HepG2 (cell line): ENCODE data around the gene CMTM4. TPM values are rescaled to one million over a fixed set of nuclear protein-coding genes. Genes with fewer than 3 reads are reported as not detected.

Experiments
- ASH2L ChIP-seq: fragments of 300-600, 200-600 bp; sonication (generic); IDR thresholded peaks from 2 replicates; pipeline ENCODE4 v1.7.0; 2017; ENCODE audit warnings: low read depth, mild to moderate bottlenecking, moderate library complexity, mixed read lengths, low read length; ENCODE audit not compliant: insufficient read length
- FOXA1 ChIP-seq, 2 experiments: fragments of 450-650 bp in 1 of 2; sonication (generic) in 1 of 2; formaldehyde crosslinking in 1 of 2; IDR thresholded peaks; 2 replicates each; pipeline versions ENCODE4 v1.4.0 to v1.6.1; 2016 to 2020; ENCODE audit warnings: missing genetic modification reagents in 1 of 2
- HDAC2 ChIP-seq: sonication (generic); formaldehyde crosslinking; IDR thresholded peaks from 2 replicates; pipeline ENCODE4 v1.4.0; 2020; ENCODE audit warnings: missing genetic modification reagents
- HNRNPH1 ChIP-seq: fragments of 200-400 bp; formaldehyde crosslinking; optimal IDR thresholded peaks from 2 replicates; pipeline ENCODE3; 2017; ENCODE audit warnings: mild to moderate bottlenecking, low read depth, low read length
- JARID2 ChIP-seq: sonication (generic); formaldehyde crosslinking; IDR thresholded peaks from 2 replicates; pipeline ENCODE4 v1.8.1; 2023; ENCODE audit warnings: missing genetic modification reagents, inconsistent platforms; ENCODE audit not compliant: insufficient replicate concordance
- MIER3 ChIP-seq: IDR thresholded peaks from 2 replicates; pipeline ENCODE4 v1.6.1; 2016; ENCODE audit warnings: missing compliant biosample characterization, borderline replicate concordance
- ZFYVE20 ChIP-seq: sonication (generic); formaldehyde crosslinking; IDR thresholded peaks from 2 replicates; pipeline ENCODE4 v1.8.0; 2023; ENCODE audit warnings: low read depth, mild to moderate bottlenecking, moderate library complexity, missing genetic modification reagents, borderline replicate concordance
- ZNF326 ChIP-seq: sonication (generic); formaldehyde crosslinking; IDR thresholded peaks from 2 replicates; pipeline ENCODE4 v1.4.0; 2020; ENCODE audit warnings: missing genetic modification reagents, borderline replicate concordance
- ZNF383 ChIP-seq: sonication (generic); formaldehyde crosslinking; IDR thresholded peaks from 2 replicates; pipeline ENCODE4 v1.4.0; 2020; ENCODE audit warnings: missing genetic modification reagents, mild to moderate bottlenecking, borderline replicate concordance
- ZNF766 ChIP-seq: sonication (generic); formaldehyde crosslinking; IDR thresholded peaks from 2 replicates; pipeline ENCODE4 v1.5.0; 2020; ENCODE audit warnings: missing genetic modification reagents, borderline replicate concordance
- ZSCAN9 ChIP-seq: IDR thresholded peaks from 2 replicates; pipeline ENCODE4 v1.6.1; 2016; ENCODE audit warnings: borderline replicate concordance
- polyA plus RNA-seq, 8 experiments: library from polyadenylated mRNA; depleted of rRNA in 3 of 8; stranded (reverse) in 7 of 8; unstranded in 1 of 8; fragments of >200 nt; fragmentation: Illumina TruSeq in 4 of 8; extraction: Trizol in 4 of 8; gene quantifications; 2 replicates each; pipeline versions ENCODE4 v1.2.1 to v1.2.3, GENCODE V29; 2011 to 2016; ENCODE audit warnings: low read depth in 4 of 8, missing spikeins in 1 of 8, mixed read lengths in 1 of 8; ENCODE audit not compliant: insufficient read depth in 1 of 8
- total RNA-seq, 5 experiments: library from RNA; depleted of rRNA; stranded (reverse); fragments of >200 nt; fragmentation: Illumina TruSeq; extraction: Trizol; gene quantifications; 2 replicates each; pipeline ENCODE4 v1.2.3, GENCODE V29; 2016; ENCODE audit warnings: low read depth in 1 of 5
- TF ChIP-seq, protein P1 (sequence below): sonication (generic); formaldehyde crosslinking; conservative IDR thresholded peaks from 2 replicates; pipeline ENCODE4 v1.8.0; 2022; ENCODE audit warnings: mild to moderate bottlenecking, moderate library complexity, missing genetic modification reagents
- TF ChIP-seq, protein P2 (sequence below): sonication (generic); formaldehyde crosslinking; IDR thresholded peaks from one replicate; pipeline ENCODE4 v1.5.1; 2020; ENCODE audit warnings: mild to moderate bottlenecking, missing genetic modification reagents; ENCODE audit errors: not compliant biosample characterization
- TF ChIP-seq, protein P3 (sequence below): sonication (generic); formaldehyde crosslinking; IDR thresholded peaks from 2 replicates; pipeline ENCODE4 v1.8.0; 2022; ENCODE audit warnings: mild to moderate bottlenecking, missing genetic modification reagents

The CMTM4 gene
- total and polyA plus RNA-seq, 2 of the 13 experiments (the other 11 are each of a cell fraction or from before 2014, with no cell fraction given) = 32.0 to 36.3 TPM

DNA sequence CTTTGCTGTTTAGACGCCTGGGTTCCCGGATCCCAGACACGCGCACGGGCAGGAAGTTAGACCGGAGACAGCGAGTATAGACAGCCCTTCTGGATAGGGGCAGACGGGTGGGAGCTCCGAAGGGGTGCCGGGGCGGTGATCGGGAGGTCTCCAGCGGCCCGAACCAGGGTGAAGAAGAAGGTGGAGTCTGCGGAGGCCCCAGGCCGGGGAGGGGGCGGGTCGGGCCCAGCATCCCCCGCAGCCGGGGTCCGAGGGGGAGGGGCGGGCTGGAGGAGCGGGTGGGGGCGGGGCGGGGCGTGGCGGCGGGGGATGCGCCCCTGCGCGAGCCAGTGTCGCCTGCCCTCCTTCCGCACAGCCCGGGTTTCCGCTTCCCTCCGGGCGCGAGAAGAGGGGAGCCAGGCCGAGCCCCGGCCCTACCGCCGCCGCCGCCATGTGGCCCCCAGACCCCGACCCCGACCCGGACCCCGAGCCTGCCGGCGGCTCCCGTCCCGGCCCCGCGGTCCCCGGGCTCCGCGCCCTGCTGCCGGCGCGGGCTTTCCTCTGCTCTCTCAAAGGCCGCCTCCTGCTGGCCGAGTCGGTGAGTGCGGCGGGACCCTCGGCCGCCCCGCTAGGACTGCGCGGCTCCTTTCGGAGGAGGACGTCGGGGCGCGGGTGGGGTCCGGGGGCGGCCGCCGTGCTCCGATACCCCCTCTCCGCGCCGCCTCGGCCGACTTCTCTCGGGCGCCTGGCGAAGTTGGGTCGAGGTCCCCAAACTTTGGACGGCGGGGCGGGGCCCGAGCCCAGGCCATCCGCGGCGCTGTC, 92.0 kb downstream of the CMTM4 start, which contains the start of gene CMTM3 (continued):
- TF ChIP-seq, protein P1, sequence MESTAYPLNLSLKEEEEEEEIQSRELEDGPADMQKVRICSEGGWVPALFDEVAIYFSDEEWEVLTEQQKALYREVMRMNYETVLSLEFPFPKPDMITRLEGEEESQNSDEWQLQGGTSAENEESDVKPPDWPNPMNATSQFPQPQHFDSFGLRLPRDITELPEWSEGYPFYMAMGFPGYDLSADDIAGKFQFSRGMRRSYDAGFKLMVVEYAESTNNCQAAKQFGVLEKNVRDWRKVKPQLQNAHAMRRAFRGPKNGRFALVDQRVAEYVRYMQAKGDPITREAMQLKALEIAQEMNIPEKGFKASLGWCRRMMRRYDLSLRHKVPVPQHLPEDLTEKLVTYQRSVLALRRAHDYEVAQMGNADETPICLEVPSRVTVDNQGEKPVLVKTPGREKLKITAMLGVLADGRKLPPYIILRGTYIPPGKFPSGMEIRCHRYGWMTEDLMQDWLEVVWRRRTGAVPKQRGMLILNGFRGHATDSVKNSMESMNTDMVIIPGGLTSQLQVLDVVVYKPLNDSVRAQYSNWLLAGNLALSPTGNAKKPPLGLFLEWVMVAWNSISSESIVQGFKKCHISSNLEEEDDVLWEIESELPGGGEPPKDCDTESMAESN (CRISPR knock-in tag) = 0 out of 2 replicates have a peak, but pooled peaks have one; percentile 1
- TF ChIP-seq HNRNPH1 (no peak), ZNF383 (no peak), ASH2L (no peak), ZNF326 (CRISPR knock-in tag) (no peak), JARID2 (CRISPR knock-in tag) (no peak), MIER3 (CRISPR knock-in tag) (no peak), HDAC2 (peak; percentile 47), FOXA1 (IDR thresholded peaks at IDR 0.05) (no peak), FOXA1 (CRISPR knock-in tag; IDR thresholded peaks at IDR 0.05) (no peak), ZSCAN9 (no peak; the same call in 1 of the 2 replicates), ZNF766 (CRISPR knock-in tag) (peak; percentile 52; the same call in 1 of the 2 replicates), ZFYVE20 (CRISPR knock-in tag) (no peak)
- TF ChIP-seq, protein P2, sequence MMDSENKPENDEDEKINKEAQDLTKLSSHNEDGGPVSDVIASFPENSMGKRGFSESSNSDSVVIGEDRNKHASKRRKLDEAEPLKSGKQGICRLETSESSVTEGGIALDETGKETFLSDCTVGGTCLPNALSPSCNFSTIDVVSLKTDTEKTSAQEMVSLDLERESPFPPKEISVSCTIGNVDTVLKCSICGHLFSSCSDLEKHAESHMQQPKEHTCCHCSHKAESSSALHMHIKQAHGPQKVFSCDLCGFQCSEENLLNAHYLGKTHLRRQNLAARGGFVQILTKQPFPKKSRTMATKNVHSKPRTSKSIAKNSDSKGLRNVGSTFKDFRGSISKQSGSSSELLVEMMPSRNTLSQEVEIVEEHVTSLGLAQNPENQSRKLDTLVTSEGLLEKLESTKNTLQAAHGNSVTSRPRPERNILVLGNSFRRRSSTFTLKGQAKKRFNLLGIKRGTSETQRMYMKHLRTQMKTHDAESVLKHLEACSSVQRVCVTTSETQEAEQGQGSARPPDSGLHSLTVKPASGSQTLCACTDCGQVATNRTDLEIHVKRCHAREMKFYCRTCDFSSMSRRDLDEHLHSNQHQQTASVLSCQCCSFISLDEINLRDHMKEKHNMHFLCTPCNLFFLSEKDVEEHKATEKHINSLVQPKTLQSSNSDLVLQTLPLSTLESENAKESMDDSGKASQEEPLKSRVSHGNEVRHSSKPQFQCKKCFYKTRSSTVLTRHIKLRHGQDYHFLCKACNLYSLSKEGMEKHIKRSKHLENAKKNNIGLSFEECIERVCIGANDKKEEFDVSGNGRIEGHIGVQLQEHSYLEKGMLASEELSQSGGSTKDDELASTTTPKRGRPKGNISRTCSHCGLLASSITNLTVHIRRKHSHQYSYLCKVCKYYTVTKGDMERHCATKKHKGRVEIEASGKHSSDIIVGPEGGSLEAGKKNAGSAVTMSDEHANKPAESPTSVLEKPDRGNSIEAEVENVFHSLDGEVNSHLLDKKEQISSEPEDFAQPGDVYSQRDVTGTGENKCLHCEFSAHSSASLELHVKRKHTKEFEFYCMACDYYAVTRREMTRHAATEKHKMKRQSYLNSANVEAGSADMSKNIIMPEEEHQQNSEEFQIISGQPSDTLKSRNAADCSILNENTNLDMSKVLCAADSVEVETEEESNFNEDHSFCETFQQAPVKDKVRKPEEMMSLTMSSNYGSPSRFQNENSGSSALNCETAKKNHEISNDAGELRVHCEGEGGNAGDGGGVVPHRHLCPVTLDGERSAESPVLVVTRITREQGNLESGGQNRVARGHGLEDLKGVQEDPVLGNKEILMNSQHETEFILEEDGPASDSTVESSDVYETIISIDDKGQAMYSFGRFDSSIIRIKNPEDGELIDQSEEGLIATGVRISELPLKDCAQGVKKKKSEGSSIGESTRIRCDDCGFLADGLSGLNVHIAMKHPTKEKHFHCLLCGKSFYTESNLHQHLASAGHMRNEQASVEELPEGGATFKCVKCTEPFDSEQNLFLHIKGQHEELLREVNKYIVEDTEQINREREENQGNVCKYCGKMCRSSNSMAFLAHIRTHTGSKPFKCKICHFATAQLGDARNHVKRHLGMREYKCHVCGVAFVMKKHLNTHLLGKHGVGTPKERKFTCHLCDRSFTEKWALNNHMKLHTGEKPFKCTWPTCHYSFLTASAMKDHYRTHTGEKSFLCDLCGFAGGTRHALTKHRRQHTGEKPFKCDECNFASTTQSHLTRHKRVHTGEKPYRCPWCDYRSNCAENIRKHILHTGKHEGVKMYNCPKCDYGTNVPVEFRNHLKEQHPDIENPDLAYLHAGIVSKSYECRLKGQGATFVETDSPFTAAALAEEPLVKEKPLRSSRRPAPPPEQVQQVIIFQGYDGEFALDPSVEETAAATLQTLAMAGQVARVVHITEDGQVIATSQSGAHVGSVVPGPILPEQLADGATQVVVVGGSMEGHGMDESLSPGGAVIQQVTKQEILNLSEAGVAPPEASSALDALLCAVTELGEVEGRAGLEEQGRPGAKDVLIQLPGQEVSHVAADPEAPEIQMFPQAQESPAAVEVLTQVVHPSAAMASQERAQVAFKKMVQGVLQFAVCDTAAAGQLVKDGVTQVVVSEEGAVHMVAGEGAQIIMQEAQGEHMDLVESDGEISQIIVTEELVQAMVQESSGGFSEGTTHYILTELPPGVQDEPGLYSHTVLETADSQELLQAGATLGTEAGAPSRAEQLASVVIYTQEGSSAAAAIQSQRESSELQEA (CRISPR knock-in tag) = no peak
- TF ChIP-seq, protein P3, sequence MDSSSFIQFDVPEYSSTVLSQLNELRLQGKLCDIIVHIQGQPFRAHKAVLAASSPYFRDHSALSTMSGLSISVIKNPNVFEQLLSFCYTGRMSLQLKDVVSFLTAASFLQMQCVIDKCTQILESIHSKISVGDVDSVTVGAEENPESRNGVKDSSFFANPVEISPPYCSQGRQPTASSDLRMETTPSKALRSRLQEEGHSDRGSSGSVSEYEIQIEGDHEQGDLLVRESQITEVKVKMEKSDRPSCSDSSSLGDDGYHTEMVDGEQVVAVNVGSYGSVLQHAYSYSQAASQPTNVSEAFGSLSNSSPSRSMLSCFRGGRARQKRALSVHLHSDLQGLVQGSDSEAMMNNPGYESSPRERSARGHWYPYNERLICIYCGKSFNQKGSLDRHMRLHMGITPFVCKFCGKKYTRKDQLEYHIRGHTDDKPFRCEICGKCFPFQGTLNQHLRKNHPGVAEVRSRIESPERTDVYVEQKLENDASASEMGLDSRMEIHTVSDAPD (CRISPR knock-in tag) = no peak
